Measurements from ENCODE around the gene SPDEF.

DNA sequence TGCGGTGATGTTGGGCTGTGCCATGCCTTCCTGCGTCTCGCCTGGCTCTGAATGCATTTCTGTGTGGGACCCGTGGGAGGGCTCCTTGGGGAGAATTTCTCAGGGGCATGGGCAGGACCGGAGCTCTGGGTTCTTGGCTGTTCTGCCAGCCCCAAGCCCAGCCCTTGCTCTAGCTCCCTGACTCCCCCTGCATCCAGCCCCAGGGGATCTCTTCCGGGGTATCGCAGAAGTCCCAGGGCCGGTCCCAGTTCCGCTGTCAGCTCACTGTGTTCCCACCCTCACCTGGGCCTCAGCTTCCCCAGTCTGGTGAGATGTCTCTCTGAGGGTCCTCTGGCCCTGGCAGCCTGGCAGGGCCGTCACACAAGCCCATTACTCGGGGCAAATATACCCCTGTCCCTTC is 20.5 kb downstream of the SPDEF start:
- no peak for TF ChIP-seq POLR2A (IDR thresholded peaks at IDR 0.05)
- no peak for TF ChIP-seq CTCF (IDR thresholded peaks at IDR 0.05)
- TF ChIP-seq POLR2AphosphoS5 (IDR thresholded peaks at IDR 0.05): no peak

Measured in sigmoid colon (tissue), 4 donors.